HCT116 (cell line): ENCODE data around the gene FOXP2. TPM values are rescaled to one million over a fixed set of nuclear protein-coding genes. Genes with fewer than 3 reads are reported as not detected.

Experiments used
- ATAC-seq: fragments of 200-7000 bp; cut with Tn5 transposase; 2 replicates; pipeline ENCODE4 v1.9.1; 2020; ENCODE audit warnings: mild to moderate bottlenecking, moderate library complexity
- BruUV-seq: library from RNA; stranded (reverse); fragments of 400-500 nt; replicated peaks from 2 replicates; lab custom pipeline; 2021; lab: Mats Ljungman, UMichigan
- CTCF ChIA-PET: fragments of 300-600 bp; sonication (Branson Sonifier 250); formaldehyde crosslinking; loops from one replicate; lab custom pipeline; 2021; ENCODE audit warnings: antibody characterized with exemption; lab: Charles Lee
- POLR2A ChIA-PET: fragments of 300-600, 350-600 bp; sonication (Branson Sonifier 250); formaldehyde crosslinking; loops from one replicate; lab custom pipeline; 2021; ENCODE audit warnings: antibody characterized with exemption; lab: Charles Lee
- RAD21 ChIA-PET, 2 experiments: fragments of 300-600 bp; sonication (Branson Sonifier 250); formaldehyde crosslinking; loops; one replicate each; lab custom pipeline; 2023; ENCODE audit warnings: low total read pairs in 2 of 2; ENCODE audit not compliant: uncharacterized antibody in 2 of 2, unreplicated experiment in 2 of 2, low non-redundant PET in 1 of 2; lab: Charles Lee
- DNase-seq: peaks from one replicate; pipeline ENCODE4 v3.0.0-alpha.2; 2010; ENCODE audit warnings: low read depth, low spot score
- H2AFZ ChIP-seq: fragments of 200-600 bp; shearing (Covaris generic), sonication (generic); 2 replicates; pipeline ENCODE4 v1.6.1; 2017; ENCODE audit warnings: low read depth, mixed run types, mixed read lengths, antibody characterized with exemption, low read length; ENCODE audit not compliant: poor library complexity, severe bottlenecking
- H3K27ac ChIP-seq: 2 replicates; pipeline ENCODE4 v1.5.1; 2012; ENCODE audit warnings: low read depth, low read length
- H3K27me3 ChIP-seq: fragments of 200-600 bp; sonication (generic); 2 replicates; pipeline ENCODE4 v1.6.1; 2016; ENCODE audit warnings: mixed run types, low read length, mixed read lengths; ENCODE audit not compliant: insufficient read depth
- H3K36me3 ChIP-seq, 2 experiments: fragments of 200-500 bp in 1 of 2; fragments of 200-600 bp in 1 of 2; sonication (Bioruptor generic) in 1 of 2; sonication (generic) in 1 of 2; 2 replicates each; pipeline versions ENCODE4 v1.5.1 to v1.6.1; 2014 to 2016; ENCODE audit warnings: low read length in 2 of 2, inconsistent platforms in 1 of 2, mixed read lengths in 1 of 2, mixed run types in 1 of 2; ENCODE audit not compliant: insufficient read depth in 2 of 2, control insufficient read depth in 1 of 2
- H3K4me1 ChIP-seq, 2 experiments: fragments of 200-600 bp in 1 of 2; sonication (generic) in 1 of 2; 2 replicates each; pipeline versions ENCODE4 v1.5.1 to v1.6.1; 2012 to 2017; ENCODE audit warnings: low read length in 2 of 2, inconsistent platforms in 1 of 2, mild to moderate bottlenecking in 1 of 2, mixed read lengths in 1 of 2, mixed run types in 1 of 2, moderate library complexity in 1 of 2; ENCODE audit not compliant: insufficient read depth in 2 of 2, control insufficient read depth in 1 of 2
- H3K4me2 ChIP-seq: fragments of 200-600 bp; sonication (generic); 2 replicates; pipeline ENCODE4 v1.6.1; 2017; ENCODE audit warnings: mixed run types, low read length, mixed read lengths
- H3K4me3 ChIP-seq, 2 experiments: fragments of 200-600 bp in 1 of 2; sonication (generic) in 1 of 2; replicated peaks in 1 of 2; 2 replicates each; pipeline ENCODE4 v1.5.1; 2011 to 2016; ENCODE audit warnings: low read length in 2 of 2, control low read depth in 1 of 2, low read depth in 1 of 2, mild to moderate bottlenecking in 1 of 2, mixed read lengths in 1 of 2, mixed run types in 1 of 2
- H3K79me2 ChIP-seq: fragments of 200-600 bp; sonication (generic); 2 replicates; pipeline ENCODE4 v1.6.1; 2017; ENCODE audit warnings: mild to moderate bottlenecking, mixed run types, low read length, moderate library complexity, mixed read lengths; ENCODE audit not compliant: insufficient read depth
- H3K9ac ChIP-seq: fragments of 200-600 bp; sonication (generic); 2 replicates; pipeline ENCODE4 v1.6.1; 2016; ENCODE audit warnings: low read length, mixed read lengths
- H3K9me2 ChIP-seq: fragments of 200-600 bp; sonication (generic), shearing (Covaris generic); 2 replicates; pipeline ENCODE4 v1.6.1; 2017; ENCODE audit warnings: mixed run types, mild to moderate bottlenecking, moderate library complexity; ENCODE audit not compliant: insufficient read depth
- H3K9me3 ChIP-seq, 2 experiments: fragments of 200-500 bp in 1 of 2; fragments of 200-600 bp in 1 of 2; sonication (Bioruptor generic) in 1 of 2; sonication (generic) in 1 of 2; 2 replicates each; pipeline ENCODE4 v1.6.1; 2014 to 2017; ENCODE audit warnings: low read length in 2 of 2, mixed read lengths in 2 of 2, inconsistent platforms in 1 of 2, low read depth in 1 of 2, mild to moderate bottlenecking in 1 of 2, mixed run types in 1 of 2, moderate library complexity in 1 of 2; ENCODE audit not compliant: control insufficient read depth in 1 of 2, insufficient read depth in 1 of 2
- H4K20me1 ChIP-seq: fragments of 200-600 bp; sonication (generic), shearing (Covaris generic); 2 replicates; pipeline ENCODE4 v1.6.1; 2017; ENCODE audit warnings: mixed run types, mild to moderate bottlenecking, moderate library complexity; ENCODE audit not compliant: insufficient read depth
- CBX3 ChIP-seq: IDR thresholded peaks from 2 replicates; pipeline ENCODE4 v1.6.1; 2012; ENCODE audit warnings: low read depth
- CEBPB ChIP-seq: IDR thresholded peaks from 2 replicates; pipeline ENCODE4 v1.6.1; 2012; ENCODE audit warnings: low read depth
- CTCF ChIP-seq, 3 experiments: fragments of 200-600 bp in 1 of 3; sonication (generic) in 1 of 3; IDR thresholded peaks in 2 of 3; conservative IDR thresholded peaks in 1 of 3; 2 replicates each; pipeline ENCODE4 v1.5.1; 2012 to 2017; ENCODE audit warnings: low read depth in 2 of 3, low read length in 2 of 3, antibody characterized with exemption in 1 of 3, borderline replicate concordance in 1 of 3, control low read depth in 1 of 3, mild to moderate bottlenecking in 1 of 3, mixed read lengths in 1 of 3, mixed run types in 1 of 3, moderate library complexity in 1 of 3; ENCODE audit not compliant: insufficient read depth in 1 of 3
- EGR1 ChIP-seq: IDR thresholded peaks from 2 replicates; pipeline ENCODE4 v1.6.1; 2012; ENCODE audit warnings: low read depth
- ELF1 ChIP-seq: IDR thresholded peaks from 2 replicates; pipeline ENCODE4 v1.6.1; 2012; ENCODE audit warnings: low read depth, borderline replicate concordance
- EZH2 ChIP-seq: fragments of 200-600 bp; sonication (generic); IDR thresholded peaks from 2 replicates; pipeline ENCODE4 v1.6.1; 2017; ENCODE audit warnings: antibody characterized with exemption, mixed run types
- EZH2phosphoT487 ChIP-seq: fragments of 200-600 bp; IDR thresholded peaks from 2 replicates; pipeline ENCODE4 v1.6.1; 2018; ENCODE audit warnings: antibody characterized with exemption, borderline replicate concordance
- FOSL1 ChIP-seq: IDR thresholded peaks from 2 replicates; pipeline ENCODE4 v1.6.1; 2012; ENCODE audit warnings: low read depth
- JUND ChIP-seq: IDR thresholded peaks from 2 replicates; pipeline ENCODE4 v1.6.1; 2012
- POLR2A ChIP-seq: IDR thresholded peaks from 2 replicates; pipeline ENCODE4 v1.7.0; 2011; ENCODE audit warnings: borderline replicate concordance; ENCODE audit not compliant: insufficient read depth, insufficient read length; ENCODE audit errors: extremely low read depth
- POLR2AphosphoS5 ChIP-seq: IDR thresholded peaks from 2 replicates; pipeline ENCODE4 v1.6.1; 2011; ENCODE audit warnings: mild to moderate bottlenecking, low read depth, low read length, moderate library complexity
- RAD21 ChIP-seq: IDR thresholded peaks from 2 replicates; pipeline ENCODE4 v1.6.1; 2012; ENCODE audit warnings: low read depth, mild to moderate bottlenecking
- REST ChIP-seq: IDR thresholded peaks from 2 replicates; pipeline ENCODE4 v1.6.1; 2012; ENCODE audit warnings: low read depth
- SIN3A ChIP-seq: IDR thresholded peaks from 2 replicates; pipeline ENCODE4 v1.6.1; 2012; ENCODE audit warnings: low read depth
- SP1 ChIP-seq: IDR thresholded peaks from 2 replicates; pipeline ENCODE4 v1.6.1; 2012; ENCODE audit warnings: low read depth
- SRF ChIP-seq: IDR thresholded peaks from 2 replicates; pipeline ENCODE4 v1.6.1; 2012; ENCODE audit warnings: low read depth
- TCF7L2 ChIP-seq: IDR thresholded peaks from 2 replicates; pipeline ENCODE4 v1.7.0; 2011; ENCODE audit warnings: borderline replicate concordance, inconsistent platforms; ENCODE audit not compliant: insufficient read depth, insufficient read length; ENCODE audit errors: extremely low read depth
- YY1 ChIP-seq: IDR thresholded peaks from 2 replicates; pipeline ENCODE4 v1.6.1; 2011; ENCODE audit warnings: low read length, low read depth, moderate library complexity, mild to moderate bottlenecking; ENCODE audit not compliant: insufficient replicate concordance; ENCODE audit errors: extremely low read depth
- ZFX ChIP-seq: fragments of 450-650 bp; IDR thresholded peaks from 2 replicates; pipeline ENCODE4 v1.6.1; 2017
- intact Hi-C: fragments of 100-400 bp; cut with micrococcal nuclease; formaldehyde crosslinking; loops from 2 replicates; pipeline ENCODE4 v1.10.0; 2022
- total RNA-seq: library from RNA; stranded (reverse); gene quantifications from one replicate; pipeline ENCODE4 v1.2.1, GENCODE V29; 2021; ENCODE audit not compliant: unreplicated experiment

FOXP2 gene
- total RNA-seq, 1 experiment from 2014 or later = 2.5 TPM

GRCh38 chr7:114459574-114459973, 45.0 kb downstream of the FOXP2 start:
- POLR2A ChIA-PET = no interaction called here
- intact Hi-C loops = no loop called here
- BruUV-seq = no TSS peak

More at GRCh38 chr7:114459574-114459973, 45.0 kb downstream of the FOXP2 start:
- no peaks in the 10 kb centered on the region for H3K9me2 ChIP-seq
- no peaks in the 10 kb centered on the region for H3K36me3 ChIP-seq
- ATAC-seq (no peak), DNase-seq (no peak)
- TF ChIP-seq ZFX (no peak), POLR2A (no peak), POLR2AphosphoS5 (no peak), EZH2phosphoT487 (no peak), EZH2 (no peak), SP1 (no peak), REST (no peak), CTCF (IDR thresholded peaks at IDR 0.05 in 2 of 3, conservative IDR thresholded peaks at IDR 0.05 in 1 of 3; ENCODE audit: borderline replicate concordance in 1 of 3, insufficient read depth in 1 of 3, low read depth in 2 of 3, low read length in 2 of 3) (no peak), SRF (no peak), ELF1 (no peak), CEBPB (no peak), SIN3A (no peak), FOSL1 (no peak), EGR1 (no peak), RAD21 (no peak), CBX3 (no peak), JUND (no peak), YY1 (no peak), TCF7L2 (no peak)
- no peaks in the 10 kb centered on the region for H3K79me2 ChIP-seq
- H4K20me1 ChIP-seq = no peaks in the 10 kb centered on the region; the same call in 1 of the 2 replicates
- RAD21 ChIA-PET = no interaction called here
- H3K27ac ChIP-seq = no peak overlapping the region
- H3K4me2 ChIP-seq = no peak overlapping the region
- CTCF ChIA-PET = no interaction called here
- H3K9ac ChIP-seq = no peak overlapping the region
- H3K27me3 ChIP-seq = no peaks in the 10 kb centered on the region
- no peak overlapping the region for H2AFZ ChIP-seq
- no peaks in the 10 kb centered on the region for H3K4me1 ChIP-seq
- no peak overlapping the region for H3K4me3 ChIP-seq
- H3K9me3 ChIP-seq = no peaks in the 10 kb centered on the region
